Measurements from ENCODE around the gene PTAFR. TPM values are rescaled to one million over a fixed set of nuclear protein-coding genes. Genes with fewer than 3 reads are reported as not detected.

PTAFR gene
- total RNA-seq, 3 donors from 2014 or later: 5.6 to 8.3 (median 6.2) TPM

- no peak overlapping the region for H3K4me3 ChIP-seq
- intact Hi-C loops (cut with DNase I; ENCODE audit: low total_unique reads): no loop called here
- TF ChIP-seq POLR2AphosphoS5 (IDR thresholded peaks at IDR 0.05): no peak
- no peak for TF ChIP-seq POLR2A (IDR thresholded peaks at IDR 0.05)
- TF ChIP-seq CTCF (IDR thresholded peaks at IDR 0.05): no peak
- H3K27me3 ChIP-seq: no peaks in the 10 kb centered on the region
- no peaks in the 10 kb centered on the region for H3K9me3 ChIP-seq
- no peak for DNase-seq (ENCODE audit: low spot score in 2 of 2)
- H3K36me3 ChIP-seq: no peaks in the 10 kb centered on the region
- no peak overlapping the region for H3K27ac ChIP-seq
- no peaks in the 10 kb centered on the region for H3K4me1 ChIP-seq
Observed at GRCh38 chr1:28126783-28127490, 49.6 kb downstream of the PTAFR start.

- no peaks in the 10 kb centered on the region for H3K9me3 ChIP-seq
- DNase-seq (ENCODE audit: low spot score in 2 of 2): no peak
- H3K4me1 ChIP-seq: no peaks in the 10 kb centered on the region
- no peak overlapping the region for H3K27ac ChIP-seq
- no peaks in the 10 kb centered on the region for H3K27me3 ChIP-seq
- H3K36me3 ChIP-seq: no peaks in the 10 kb centered on the region
- TF ChIP-seq POLR2A (IDR thresholded peaks at IDR 0.05) (no peak), CTCF (IDR thresholded peaks at IDR 0.05) (no peak)
- intact Hi-C loops (cut with DNase I; ENCODE audit: low total_unique reads): no loop called here
- no peak overlapping the region for H3K4me3 ChIP-seq
Observed at GRCh38 chr1:28126212-28126611, 50.3 kb downstream of the PTAFR start.

- no peaks in the 10 kb centered on the region for H3K4me1 ChIP-seq
- peak overlapping the region in 1 of 3 donors; percentile 22 for H3K4me3 ChIP-seq
- H3K27me3 ChIP-seq: no peaks in the 10 kb centered on the region
- DNase-seq (ENCODE audit: low spot score in 2 of 2): no peak
- H3K9me3 ChIP-seq: no peaks in the 10 kb centered on the region
- H3K36me3 ChIP-seq: no peaks in the 10 kb centered on the region
- intact Hi-C loops (cut with DNase I; ENCODE audit: low total_unique reads): no loop called here
- TF ChIP-seq POLR2A (IDR thresholded peaks at IDR 0.05) (no peak), CTCF (IDR thresholded peaks at IDR 0.05) (no peak), POLR2AphosphoS5 (IDR thresholded peaks at IDR 0.05) (no peak)
- H3K27ac ChIP-seq: peak overlapping the region in 1 of 2 donors; percentile 61
Observed at GRCh38 chr1:28123461-28123961, 53.0 kb downstream of the PTAFR start.

- Histone ChIP-seq H3K27ac (no peak overlapping the region), H3K27me3 (no peaks in the 10 kb centered on the region), H3K4me3 (no peak overlapping the region), H3K4me1 (no peaks in the 10 kb centered on the region), H3K36me3 (no peaks in the 10 kb centered on the region), H3K9me3 (no peaks in the 10 kb centered on the region)
- TF ChIP-seq POLR2A (IDR thresholded peaks at IDR 0.05) (no peak), CTCF (IDR thresholded peaks at IDR 0.05) (no peak), POLR2AphosphoS5 (IDR thresholded peaks at IDR 0.05) (no peak)
- intact Hi-C loops (cut with DNase I; ENCODE audit: low total_unique reads): no loop called here
- DNase-seq (ENCODE audit: low spot score in 2 of 2): no peak
Observed at GRCh38 chr1:28122183-28122582, 54.3 kb downstream of the PTAFR start.

- Histone ChIP-seq H3K9me3 (no peaks in the 10 kb centered on the region), H3K4me3 (no peak overlapping the region), H3K27me3 (no peaks in the 10 kb centered on the region), H3K4me1 (no peaks in the 10 kb centered on the region), H3K36me3 (no peaks in the 10 kb centered on the region), H3K27ac (no peak overlapping the region)
- TF ChIP-seq POLR2A (IDR thresholded peaks at IDR 0.05) (no peak), CTCF (IDR thresholded peaks at IDR 0.05) (no peak), POLR2AphosphoS5 (IDR thresholded peaks at IDR 0.05) (no peak)
- intact Hi-C loops (cut with DNase I; ENCODE audit: low total_unique reads): loop anchor here (10.0 kb wide), 1 partner anchor 85 kb away; no protein-coding TSS in a partner anchor
- DNase-seq (ENCODE audit: low spot score in 2 of 2): no peak
Observed at GRCh38 chr1:28119556-28119955, 56.9 kb downstream of the PTAFR start.
